ENCODE data around the gene AZIN2.

Gene AZIN2

DNA sequence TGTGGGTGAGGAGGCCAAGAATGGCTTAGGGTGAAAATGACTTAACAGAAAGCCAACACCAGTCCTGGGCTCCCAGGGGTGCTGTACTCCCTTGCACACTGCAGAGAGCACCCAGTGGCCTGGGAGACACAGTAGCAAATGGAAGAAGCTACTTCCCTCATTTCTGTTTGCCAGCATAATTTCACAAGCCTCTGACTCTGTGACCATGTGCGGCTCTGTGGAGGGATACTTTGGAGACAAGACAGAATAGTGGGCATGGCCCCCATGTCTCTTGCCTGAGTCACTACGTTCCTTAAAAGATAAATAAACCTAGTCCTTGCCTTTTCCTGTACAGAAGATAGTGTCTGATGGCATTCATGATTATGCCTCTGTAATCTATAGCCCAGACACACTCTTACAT is 62.7 kb downstream of the AZIN2 start:
- H3K9ac ChIP-seq (ENCODE audit: low read depth, low read length, poor library complexity, severe bottlenecking) = no peak overlapping the region
- peaks cover 8% of the 10 kb centered on the region; the same call in 1 of the 2 replicates for H3K36me3 ChIP-seq (ENCODE audit: insufficient read depth, low read length)
- no peaks in the 10 kb centered on the region for H3K27me3 ChIP-seq (ENCODE audit: insufficient read depth, low read length, poor library complexity, severe bottlenecking)
- H3K9me3 ChIP-seq (ENCODE audit: insufficient read depth, low read depth, low read length) = no peaks in the 10 kb centered on the region
- TF ChIP-seq, protein P1, sequence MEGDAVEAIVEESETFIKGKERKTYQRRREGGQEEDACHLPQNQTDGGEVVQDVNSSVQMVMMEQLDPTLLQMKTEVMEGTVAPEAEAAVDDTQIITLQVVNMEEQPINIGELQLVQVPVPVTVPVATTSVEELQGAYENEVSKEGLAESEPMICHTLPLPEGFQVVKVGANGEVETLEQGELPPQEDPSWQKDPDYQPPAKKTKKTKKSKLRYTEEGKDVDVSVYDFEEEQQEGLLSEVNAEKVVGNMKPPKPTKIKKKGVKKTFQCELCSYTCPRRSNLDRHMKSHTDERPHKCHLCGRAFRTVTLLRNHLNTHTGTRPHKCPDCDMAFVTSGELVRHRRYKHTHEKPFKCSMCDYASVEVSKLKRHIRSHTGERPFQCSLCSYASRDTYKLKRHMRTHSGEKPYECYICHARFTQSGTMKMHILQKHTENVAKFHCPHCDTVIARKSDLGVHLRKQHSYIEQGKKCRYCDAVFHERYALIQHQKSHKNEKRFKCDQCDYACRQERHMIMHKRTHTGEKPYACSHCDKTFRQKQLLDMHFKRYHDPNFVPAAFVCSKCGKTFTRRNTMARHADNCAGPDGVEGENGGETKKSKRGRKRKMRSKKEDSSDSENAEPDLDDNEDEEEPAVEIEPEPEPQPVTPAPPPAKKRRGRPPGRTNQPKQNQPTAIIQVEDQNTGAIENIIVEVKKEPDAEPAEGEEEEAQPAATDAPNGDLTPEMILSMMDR (conservative IDR thresholded peaks at IDR 0.05; ENCODE audit: low read length) = no peak
- no peak for TF ChIP-seq EZH2phosphoT487 (IDR thresholded peaks at IDR 0.05; ENCODE audit: borderline replicate concordance)
- H3F3A ChIP-seq (ENCODE audit: low read depth) = no peaks in the 10 kb centered on the region
- no peaks in the 10 kb centered on the region for H3K79me2 ChIP-seq (ENCODE audit: insufficient read depth, low read length)
- no peak overlapping the region for H2AFZ ChIP-seq (ENCODE audit: low read length)
- no peaks in the 10 kb centered on the region for H4K20me1 ChIP-seq (ENCODE audit: insufficient read depth, low read length, poor library complexity, severe bottlenecking)
- H3K4me1 ChIP-seq (ENCODE audit: insufficient read depth, low read length, poor library complexity, severe bottlenecking) = peaks cover 14% of the 10 kb centered on the region
- no peak overlapping the region for H3K4me3 ChIP-seq (ENCODE audit: low read length, poor library complexity, severe bottlenecking)
- no peaks in the 10 kb centered on the region for H3K9me2 ChIP-seq (replicated peaks; ENCODE audit: low read depth, low read length)
- no peak overlapping the region for H3K4me2 ChIP-seq (ENCODE audit: low read depth, low read length, poor library complexity, severe bottlenecking)

DNA sequence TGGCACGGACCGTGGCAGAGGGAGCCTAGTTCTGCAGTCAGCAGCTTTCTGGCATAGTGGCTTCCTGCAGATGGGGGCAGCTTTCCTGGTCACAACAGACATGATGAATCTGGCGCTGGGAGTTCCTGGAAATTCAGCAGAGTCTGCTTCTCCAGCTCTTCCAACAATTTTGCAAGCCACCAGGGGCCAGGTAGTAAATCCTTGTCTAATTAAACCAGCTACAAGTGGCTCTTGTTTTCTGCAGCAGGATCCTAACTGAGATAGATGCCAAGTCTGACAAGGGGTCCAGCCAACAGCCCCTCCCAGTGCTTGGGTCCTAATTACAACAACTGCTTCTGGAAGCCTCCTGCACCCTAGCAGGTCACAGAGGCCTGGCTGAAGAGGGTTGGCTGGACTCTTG is 65.0 kb downstream of the AZIN2 start:
- peaks cover 6% of the 10 kb centered on the region for H3K4me1 ChIP-seq (ENCODE audit: insufficient read depth, low read length, poor library complexity, severe bottlenecking)
- TF ChIP-seq EZH2phosphoT487 (IDR thresholded peaks at IDR 0.05; ENCODE audit: borderline replicate concordance) = no peak
- TF ChIP-seq, protein P1 (conservative IDR thresholded peaks at IDR 0.05; ENCODE audit: low read length) = no peak

DNA sequence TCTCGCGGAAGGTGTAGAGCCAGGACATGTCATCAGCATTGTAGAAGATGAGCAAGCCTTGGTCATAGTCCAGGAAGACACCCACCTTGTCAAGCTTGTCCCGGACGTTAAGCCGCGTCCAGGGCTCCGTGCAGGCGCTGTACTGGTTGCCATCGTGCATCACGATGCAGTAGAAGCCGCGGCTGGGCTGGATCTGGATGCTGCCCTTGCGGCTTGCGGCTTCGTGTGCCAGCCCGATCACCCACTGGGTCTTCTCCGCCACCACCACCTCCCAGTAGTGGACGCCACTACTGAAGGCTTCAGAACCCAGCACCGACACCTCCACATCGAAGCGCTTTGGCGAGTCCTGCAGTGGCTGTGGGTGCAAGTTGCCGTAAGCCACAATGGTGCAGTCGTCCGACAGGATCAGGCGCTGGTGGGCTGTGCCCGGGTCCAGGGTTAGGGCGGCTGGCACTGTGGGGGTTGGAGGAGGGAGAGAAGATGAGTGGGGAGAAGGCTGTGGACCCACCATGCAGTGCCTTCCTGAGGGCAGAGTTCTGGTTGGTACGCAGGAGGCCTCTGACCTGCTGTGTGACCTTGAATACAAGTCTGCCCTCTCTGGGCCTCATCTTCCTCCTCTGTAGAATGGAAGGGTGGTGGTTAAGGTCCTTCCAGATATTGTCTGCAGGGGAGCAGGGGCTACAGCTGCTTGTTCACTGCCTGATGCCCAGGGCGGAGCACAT is 66.5 kb downstream of the AZIN2 start:
- Histone ChIP-seq H3F3A (ENCODE audit: low read depth) (no peaks in the 10 kb centered on the region), H3K4me1 (ENCODE audit: insufficient read depth, low read length, poor library complexity, severe bottlenecking) (peaks cover 9% of the 10 kb centered on the region), H3K9me3 (ENCODE audit: insufficient read depth, low read depth, low read length) (no peaks in the 10 kb centered on the region), H3K4me3 (ENCODE audit: low read length, poor library complexity, severe bottlenecking) (no peak overlapping the region), H4K20me1 (ENCODE audit: insufficient read depth, low read length, poor library complexity, severe bottlenecking) (no peaks in the 10 kb centered on the region), H2AFZ (ENCODE audit: low read length) (no peak overlapping the region), H3K36me3 (ENCODE audit: insufficient read depth, low read length) (peaks cover 8% of the 10 kb centered on the region; the same call in 1 of the 2 replicates), H3K79me2 (ENCODE audit: insufficient read depth, low read length) (no peaks in the 10 kb centered on the region), H3K9ac (ENCODE audit: low read depth, low read length, poor library complexity, severe bottlenecking) (no peak overlapping the region), H3K27me3 (ENCODE audit: insufficient read depth, low read length, poor library complexity, severe bottlenecking) (no peaks in the 10 kb centered on the region), H3K4me2 (ENCODE audit: low read depth, low read length, poor library complexity, severe bottlenecking) (no peak overlapping the region), H3K9me2 (replicated peaks; ENCODE audit: low read depth, low read length) (no peaks in the 10 kb centered on the region)
- no peak for TF ChIP-seq EZH2phosphoT487 (IDR thresholded peaks at IDR 0.05; ENCODE audit: borderline replicate concordance)
- TF ChIP-seq, protein P1 (conservative IDR thresholded peaks at IDR 0.05; ENCODE audit: low read length) = no peak

More for the DNA sequence above, 65.0 kb downstream of the AZIN2 start:
- H3K79me2 ChIP-seq (ENCODE audit: insufficient read depth, low read length) = no peaks in the 10 kb centered on the region
- no peak overlapping the region for H3K9ac ChIP-seq (ENCODE audit: low read depth, low read length, poor library complexity, severe bottlenecking)
- H3K4me3 ChIP-seq (ENCODE audit: low read length, poor library complexity, severe bottlenecking) = no peak overlapping the region
- H3K9me3 ChIP-seq (ENCODE audit: insufficient read depth, low read depth, low read length) = no peaks in the 10 kb centered on the region
- H3K9me2 ChIP-seq (replicated peaks; ENCODE audit: low read depth, low read length) = no peaks in the 10 kb centered on the region
- H3K4me2 ChIP-seq (ENCODE audit: low read depth, low read length, poor library complexity, severe bottlenecking) = no peak overlapping the region
- H3K36me3 ChIP-seq (ENCODE audit: insufficient read depth, low read length) = peaks cover 8% of the 10 kb centered on the region; the same call in 1 of the 2 replicates
- no peaks in the 10 kb centered on the region for H4K20me1 ChIP-seq (ENCODE audit: insufficient read depth, low read length, poor library complexity, severe bottlenecking)
- no peak overlapping the region for H2AFZ ChIP-seq (ENCODE audit: low read length)
- H3K27me3 ChIP-seq (ENCODE audit: insufficient read depth, low read length, poor library complexity, severe bottlenecking) = no peaks in the 10 kb centered on the region
- H3F3A ChIP-seq (ENCODE audit: low read depth) = no peaks in the 10 kb centered on the region
